B cell (primary cell): ENCODE data around the gene ADARB2. TPM values are rescaled to one million over a fixed set of nuclear protein-coding genes. Genes with fewer than 3 reads are reported as not detected.

Experiments
- ATAC-seq: fragments of 200-7000 bp; cut with Tn5 transposase; one replicate; pipeline ENCODE4 v1.10.0; 2021; ENCODE audit warnings: low read depth, mild to moderate bottlenecking, moderate number of reproducible peaks, moderate library complexity
- CTCF ChIA-PET: fragments of 350-600 bp; sonication (Branson Sonifier 250); formaldehyde crosslinking; loops from one replicate; lab custom pipeline; 2021; ENCODE audit warnings: antibody characterized with exemption, inconsistent platforms; lab: Charles Lee
- POLR2A ChIA-PET: fragments of 350-600 bp; sonication (Branson Sonifier 250); formaldehyde crosslinking; loops from one replicate; lab custom pipeline; 2021; ENCODE audit warnings: antibody characterized with exemption; lab: Charles Lee
- DNase-seq: peaks from one replicate; pipeline ENCODE4 v3.0.0; 2013
- H2AFZ ChIP-seq: 2 replicates; pipeline ENCODE4 v1.6.1; 2012; ENCODE audit warnings: mild to moderate bottlenecking, low read depth, low read length; ENCODE audit not compliant: insufficient read depth, poor library complexity, severe bottlenecking
- H3K27ac ChIP-seq, 2 donors: 1 replicate in 1 of 2; 2 replicates in 1 of 2; pipeline ENCODE4 v1.5.1; 2012 to 2013; ENCODE audit warnings: low read length in 2 of 2, mild to moderate bottlenecking in 2 of 2, moderate library complexity in 1 of 2
- H3K27me3 ChIP-seq, 4 experiments: fragments of 200-600 bp in 1 of 4; sonication (generic) in 1 of 4; replicated peaks in 1 of 4; 1 replicate in 2 of 4; 2 replicates in 2 of 4; pipeline versions ENCODE4 v1.6.1 to v1.7.0; 2013 to 2016; ENCODE audit warnings: low read length in 3 of 4, mild to moderate bottlenecking in 2 of 4, mixed read lengths in 1 of 4, moderate library complexity in 1 of 4; ENCODE audit not compliant: insufficient read depth in 4 of 4, control insufficient read depth in 3 of 4; ENCODE audit errors: control extremely low read depth in 1 of 4
- H3K36me3 ChIP-seq, 2 experiments: replicated peaks in 1 of 2; 1 replicate in 1 of 2; 2 replicates in 1 of 2; pipeline versions ENCODE4 v1.6.1 to v1.7.1; 2013; ENCODE audit warnings: low read length in 1 of 2; ENCODE audit not compliant: insufficient read depth in 2 of 2, control insufficient read depth in 1 of 2; ENCODE audit errors: control extremely low read depth in 1 of 2, extremely low read depth in 1 of 2
- H3K4me1 ChIP-seq, 2 donors: fragments of 200-600 bp in 1 of 2; sonication (generic) in 1 of 2; 1 replicate in 1 of 2; 2 replicates in 1 of 2; pipeline versions ENCODE4 v1.5.1 to v1.6.1; 2013 to 2017; ENCODE audit warnings: low read length in 2 of 2; ENCODE audit not compliant: control insufficient read depth in 2 of 2, insufficient read depth in 2 of 2
- H3K4me2 ChIP-seq: replicated peaks from 2 replicates; pipeline ENCODE3; 2012; ENCODE audit warnings: mild to moderate bottlenecking, low read depth, low read length; ENCODE audit not compliant: poor library complexity, severe bottlenecking
- H3K4me3 ChIP-seq, 5 experiments: fragments of 200-600 bp in 1 of 5; sonication (generic) in 1 of 5; 1 replicate in 3 of 5; 2 replicates in 2 of 5; pipeline versions ENCODE4 v1.5.1 to v1.7.0; 2011 to 2016; ENCODE audit warnings: low read length in 4 of 5, mild to moderate bottlenecking in 4 of 5, low read depth in 2 of 5, control low read depth in 1 of 5, moderate library complexity in 1 of 5; ENCODE audit not compliant: insufficient read depth in 1 of 5; ENCODE audit errors: control extremely low read depth in 1 of 5, extremely low read depth in 1 of 5
- H3K79me2 ChIP-seq: fragments of 200-600 bp; sonication (generic); one replicate; pipeline ENCODE4 v1.6.0; 2016; ENCODE audit warnings: low read length; ENCODE audit not compliant: control insufficient read depth, insufficient read depth
- H3K9ac ChIP-seq: fragments of 200-600 bp; sonication (generic); 2 replicates; pipeline ENCODE4 v1.6.1; 2017; ENCODE audit warnings: mild to moderate bottlenecking, low read length, moderate library complexity
- H3K9me3 ChIP-seq, 3 donors: one replicate each; pipeline versions ENCODE4 v1.6.1 to v1.7.1; 2013; ENCODE audit warnings: low read length in 2 of 3; ENCODE audit not compliant: control insufficient read depth in 2 of 3, insufficient read depth in 1 of 3; ENCODE audit errors: control extremely low read depth in 1 of 3
- H4K20me1 ChIP-seq: 2 replicates; pipeline ENCODE4 v1.6.0; 2012; ENCODE audit warnings: mild to moderate bottlenecking, low read length; ENCODE audit not compliant: insufficient read depth, control insufficient read depth, poor library complexity, severe bottlenecking
- H3K27ac Mint-ChIP-seq: one replicate; pipeline ENCODE4 v1.8.0; 2021; ENCODE audit warnings: mixed read lengths
- H3K27me3 Mint-ChIP-seq: one replicate; pipeline ENCODE4 v1.8.0; 2021; ENCODE audit warnings: mixed read lengths
- H3K4me1 Mint-ChIP-seq: one replicate; pipeline ENCODE4 v1.8.0; 2021; ENCODE audit warnings: mixed read lengths
- H3K4me3 Mint-ChIP-seq: one replicate; pipeline ENCODE4 v1.8.0; 2021; ENCODE audit warnings: mixed read lengths
- H3K9me3 Mint-ChIP-seq: one replicate; pipeline ENCODE4 v1.8.0; 2022; ENCODE audit warnings: mixed read lengths; ENCODE audit not compliant: insufficient read depth
- CTCF ChIP-seq: fragments of 200-600 bp; IDR thresholded peaks from one replicate; pipeline ENCODE4 v1.8.0; 2022; ENCODE audit warnings: antibody characterized with exemption, mild to moderate bottlenecking
- EZH2 ChIP-seq: IDR thresholded peaks from 2 replicates; pipeline ENCODE4 v1.6.1; 2012; ENCODE audit warnings: borderline replicate concordance, low read depth, mild to moderate bottlenecking, moderate library complexity, low read length; ENCODE audit not compliant: insufficient read depth, poor library complexity, severe bottlenecking
- WGBS: methylation state at CpG from one replicate; pipeline ENCODE4 v1.1.5; 2013; ENCODE audit warnings: missing lambda C conversion rate; ENCODE audit not compliant: insufficient coverage; 5-methylcytosine and 5-hydroxymethylcytosine counted together
- intact Hi-C: fragments of 100-400 bp; cut with micrococcal nuclease; formaldehyde crosslinking; loops from one replicate; pipeline ENCODE4 v1.10.0; 2022
- polyA plus RNA-seq: library from polyadenylated mRNA; depleted of rRNA; stranded (reverse); fragments of >200 nt; gene quantifications from 2 replicates; pipeline ENCODE4 v1.2.3, GENCODE V29; 2012
- total RNA-seq, 2 donors: library from RNA; stranded (reverse); fragments of 120-200 nt in 1 of 2; gene quantifications; 1 replicate in 1 of 2; 2 replicates in 1 of 2; pipeline versions ENCODE4 v1.2.3 to v1.2.4, GENCODE V29; 2013 to 2022

ADARB2 gene
- total and polyA plus RNA-seq, 2 donors (not counting 1 experiment from before 2014, with no cell fraction given), result 0.13 to 0.96 TPM

- ChIA-PET CTCF (no interaction called here), POLR2A (interaction anchor here (0.7 kb wide), 1 partner anchor 60 kb away, joined by 3 read pairs; no protein-coding TSS in a partner anchor)
- Histone ChIP-seq H2AFZ (no peak overlapping the region), H3K36me3 (no peaks in the 10 kb centered on the region), H3K27ac (no peak overlapping the region), H3K27me3 (no peaks in the 10 kb centered on the region), H3K4me1 (peaks cover 0 to 4% of the 10 kb centered on the region in 2 donors), H3K79me2 (no peaks in the 10 kb centered on the region), H3K9me3 (peaks cover 0 to 14% (median 0%) of the 10 kb centered on the region in 3 donors), H4K20me1 (no peaks in the 10 kb centered on the region), H3K4me2 (no peak overlapping the region), H3K9ac (no peak overlapping the region), H3K4me3 (no peak overlapping the region)
- no peak for DNase-seq
- TF ChIP-seq CTCF, result no peak
- no peak for TF ChIP-seq EZH2
- intact Hi-C loops, result no loop called here
- ATAC-seq, result no peak
- peaks cover 4% of the 10 kb centered on the region for H3K27me3 Mint-ChIP-seq
- no peak overlapping the region for H3K4me3 Mint-ChIP-seq
- H3K27ac Mint-ChIP-seq, result no peak overlapping the region
- H3K9me3 Mint-ChIP-seq, result no peaks in the 10 kb centered on the region
- 94% methylated on average over 3 of the region's 11 CpGs for WGBS
- H3K4me1 Mint-ChIP-seq, result peaks cover 9% of the 10 kb centered on the region
Observed at GRCh38 chr10:1543596-1543995, 193.7 kb downstream of the ADARB2 start.

GRCh38 chr10:1542941-1543340 lies 194.4 kb downstream of the ADARB2 start:
- TF ChIP-seq EZH2 (no peak), CTCF (no peak)
- POLR2A ChIA-PET, result no interaction called here
- Histone ChIP-seq H3K79me2 (no peaks in the 10 kb centered on the region), H3K4me1 (no peaks in the 10 kb centered on the region), H4K20me1 (no peaks in the 10 kb centered on the region), H3K27ac (no peak overlapping the region), H3K9me3 (peaks cover 0 to 8% (median 0%) of the 10 kb centered on the region in 3 donors), H3K36me3 (no peaks in the 10 kb centered on the region), H3K27me3 (no peaks in the 10 kb centered on the region), H3K4me2 (no peak overlapping the region), H2AFZ (no peak overlapping the region), H3K4me3 (no peak overlapping the region), H3K9ac (no peak overlapping the region)
- no peaks in the 10 kb centered on the region for H3K9me3 Mint-ChIP-seq
- DNase-seq (no peak), ATAC-seq (no peak)
- intact Hi-C loops, result no loop called here
- no peak overlapping the region for H3K4me3 Mint-ChIP-seq
- H3K27ac Mint-ChIP-seq, result no peak overlapping the region
- 98% methylated on average over 20 of the region's 21 CpGs for WGBS
- CTCF ChIA-PET, result no interaction called here
- peaks cover 6% of the 10 kb centered on the region for H3K4me1 Mint-ChIP-seq
- peaks cover 4% of the 10 kb centered on the region for H3K27me3 Mint-ChIP-seq
